GM19467 (cell line): Measurements from ENCODE around the gene COPS3.
A peak's percentile ranks its signal among the peaks of the same experiment; 100 is the strongest.

Experiments used
- ATAC-seq: cut with Tn5 transposase; IDR thresholded peaks from one replicate; pipeline ENCODE4 v1.9.1; 2021; ENCODE audit warnings: mild to moderate bottlenecking, moderate library complexity; ENCODE audit not compliant: unreplicated experiment

The COPS3 gene

GRCh38 chr17:17221329-17221728 lies 59.7 kb downstream of the COPS3 start:
- ATAC-seq: no peak

- ATAC-seq: no peak
Observed at GRCh38 chr17:17220529-17220928, 60.5 kb downstream of the COPS3 start.

GRCh38 chr17:17217995-17218394 lies 63.1 kb downstream of the COPS3 start:
- no peak for ATAC-seq

- no peak for ATAC-seq
Observed at GRCh38 chr17:17216776-17217175, 64.3 kb downstream of the COPS3 start.

- no peak for ATAC-seq
Observed at GRCh38 chr17:17216236-17216635, 64.8 kb downstream of the COPS3 start.

- ATAC-seq: no peak
Observed at GRCh38 chr17:17215575-17215974, 65.5 kb downstream of the COPS3 start.

- ATAC-seq: no peak
Observed at GRCh38 chr17:17214646-17215436, 66.2 kb downstream of the COPS3 start.

GRCh38 chr17:17213775-17214174 lies 67.3 kb downstream of the COPS3 start:
- ATAC-seq: no peak

- ATAC-seq: no peak
Observed at GRCh38 chr17:17207998-17208397, 73.0 kb downstream of the COPS3 start.

- ATAC-seq: no peak
Observed at GRCh38 chr17:17206913-17207335, 74.1 kb downstream of the COPS3 start.

GRCh38 chr17:17206124-17206912 lies 74.7 kb downstream of the COPS3 start, which contains the start of gene PLD6:
Gene PLD6, minus strand, starts transcription at chr17:17206333. Its CDS starts 47 bp downstream, at chr17:17206286.
- peak; percentile 46 for ATAC-seq

GRCh38 chr17:17205368-17206123 lies 75.5 kb downstream of the COPS3 start:
- peak; percentile 48 for ATAC-seq

GRCh38 chr17:17204635-17205231 lies 76.3 kb downstream of the COPS3 start:
- no peak for ATAC-seq

GRCh38 chr17:17204041-17204591 lies 76.9 kb downstream of the COPS3 start:
- ATAC-seq: no peak

GRCh38 chr17:17203173-17203730 lies 77.8 kb downstream of the COPS3 start:
- ATAC-seq: no peak

GRCh38 chr17:17201907-17202306 lies 79.1 kb downstream of the COPS3 start:
- ATAC-seq: no peak

- no peak for ATAC-seq
Observed at GRCh38 chr17:17201271-17201670, 79.8 kb downstream of the COPS3 start.

GRCh38 chr17:17200831-17201230 lies 80.2 kb downstream of the COPS3 start:
- no peak for ATAC-seq

- no peak for ATAC-seq
Observed at GRCh38 chr17:17200311-17200710, 80.7 kb downstream of the COPS3 start.

GRCh38 chr17:17198281-17198680 lies 82.8 kb downstream of the COPS3 start:
- no peak for ATAC-seq
